ENCODE data around the gene CASQ2. TPM values are rescaled to one million over a fixed set of nuclear protein-coding genes. Genes with fewer than 3 reads are reported as not detected.

CASQ2 gene
- total RNA-seq, 1 donor from 2014 or later = 912 TPM

DNA sequence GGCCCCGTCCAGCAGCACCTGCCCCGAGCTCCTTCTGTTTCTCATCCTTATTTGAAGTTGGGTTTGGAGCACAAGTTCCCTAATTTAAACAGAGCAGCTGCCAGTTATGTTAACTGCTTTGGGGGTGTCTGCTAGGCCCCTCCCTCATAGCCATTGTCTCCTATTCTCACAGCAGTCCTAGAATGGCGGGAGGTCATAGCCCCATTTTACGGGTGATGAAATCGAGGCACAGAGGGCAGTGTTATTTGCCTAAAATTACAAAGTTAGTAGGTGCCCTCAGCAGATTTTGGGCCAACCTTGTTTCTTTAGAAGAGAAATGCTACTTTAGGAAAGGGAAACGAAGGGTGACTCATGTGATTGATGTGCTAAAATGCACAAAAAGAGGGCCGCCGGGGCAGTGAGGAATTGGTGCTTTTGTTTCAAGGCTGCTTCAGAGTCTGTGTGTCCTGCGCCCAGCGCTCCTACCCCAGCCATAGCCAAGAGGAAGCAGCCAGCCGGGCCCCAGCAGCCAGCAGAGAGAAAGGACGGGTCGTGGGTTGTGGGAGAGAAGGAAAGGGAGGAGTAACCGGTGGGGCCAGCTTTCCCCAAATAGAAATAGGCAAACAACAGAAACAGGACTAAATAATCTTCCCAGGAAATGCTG is 113.7 kb downstream of the CASQ2 start:
- DNase-seq (ENCODE audit: missing footprints) = no peak

DNA sequence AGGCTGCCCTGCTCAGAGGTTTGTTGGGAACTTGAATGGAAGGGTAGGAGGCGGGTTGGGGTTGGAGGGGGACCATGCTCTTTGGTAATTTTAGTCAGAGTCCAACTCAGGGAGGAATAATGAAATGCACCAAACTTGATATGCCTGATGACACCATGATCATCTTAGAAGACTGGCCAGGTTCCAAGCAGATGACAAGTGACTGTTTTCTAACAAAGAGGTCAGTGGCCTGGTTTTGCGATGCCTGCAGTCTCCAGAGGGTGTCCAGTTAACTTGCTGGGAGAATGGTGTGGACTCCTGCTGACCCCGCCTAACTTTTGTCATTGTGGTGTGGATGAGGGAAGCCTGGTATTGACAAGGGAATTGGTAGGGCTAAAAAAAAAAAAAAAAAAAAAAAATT is 114.4 kb downstream of the CASQ2 start:
- DNase-seq (ENCODE audit: missing footprints) (no peak), ATAC-seq (no peak)
- intact Hi-C loops (cut with DNase I) = no loop called here

More for the DNA sequence above, 113.7 kb downstream of the CASQ2 start:
- intact Hi-C loops (cut with DNase I) = no loop called here
- ATAC-seq = no peak

DNA sequence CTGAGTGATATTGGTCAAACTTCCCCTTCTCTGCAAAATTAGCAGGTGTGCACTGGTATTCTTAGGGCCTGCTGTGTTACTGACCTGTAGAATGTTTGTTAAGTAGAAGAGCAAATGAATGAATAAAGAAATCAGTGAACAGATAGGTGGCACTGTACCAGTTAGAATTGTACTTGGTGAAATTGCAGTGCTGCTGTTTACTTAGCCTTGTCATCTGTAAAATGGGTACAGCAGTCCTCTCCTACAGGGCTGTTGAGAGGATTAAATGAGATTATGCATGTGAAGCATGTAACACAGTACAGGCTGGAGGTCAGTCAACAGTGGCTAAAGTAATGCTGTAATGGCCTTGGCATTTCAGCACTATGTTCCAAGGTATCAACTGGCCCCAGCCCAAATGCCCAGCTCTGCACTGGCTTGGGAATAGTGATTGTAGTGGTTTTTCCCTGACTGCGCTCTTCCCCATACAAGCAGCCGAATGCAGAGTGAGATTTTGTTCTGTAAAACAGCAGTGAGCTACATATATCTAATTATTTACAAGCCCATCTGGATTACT is 116.2 kb downstream of the CASQ2 start:
- ATAC-seq (peak; percentile 48), DNase-seq (ENCODE audit: missing footprints) (no peak)
- intact Hi-C loops (cut with DNase I) = no loop called here

DNA sequence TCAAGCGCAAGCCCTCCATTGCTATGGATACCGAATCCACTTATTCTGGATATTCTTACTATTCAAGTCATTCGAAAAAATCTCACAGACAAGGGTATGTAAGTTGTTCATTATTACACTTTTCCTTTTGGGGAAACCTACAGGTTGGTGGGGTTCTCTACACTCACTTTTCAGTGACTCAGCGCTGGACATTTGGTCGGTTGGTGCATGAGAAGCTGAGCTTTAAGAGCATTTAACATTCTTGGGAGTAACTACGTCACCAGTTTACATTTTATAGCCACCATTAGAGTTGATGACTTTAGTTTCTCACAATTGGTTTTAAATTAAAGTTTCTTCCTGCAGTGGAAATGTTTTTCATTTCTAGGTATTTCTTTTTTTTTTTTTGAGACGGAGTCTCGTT is 117.1 kb downstream of the CASQ2 start:
- DNase-seq (ENCODE audit: missing footprints) = no peak
- ATAC-seq = no peak
- intact Hi-C loops (cut with DNase I) = no loop called here

DNA sequence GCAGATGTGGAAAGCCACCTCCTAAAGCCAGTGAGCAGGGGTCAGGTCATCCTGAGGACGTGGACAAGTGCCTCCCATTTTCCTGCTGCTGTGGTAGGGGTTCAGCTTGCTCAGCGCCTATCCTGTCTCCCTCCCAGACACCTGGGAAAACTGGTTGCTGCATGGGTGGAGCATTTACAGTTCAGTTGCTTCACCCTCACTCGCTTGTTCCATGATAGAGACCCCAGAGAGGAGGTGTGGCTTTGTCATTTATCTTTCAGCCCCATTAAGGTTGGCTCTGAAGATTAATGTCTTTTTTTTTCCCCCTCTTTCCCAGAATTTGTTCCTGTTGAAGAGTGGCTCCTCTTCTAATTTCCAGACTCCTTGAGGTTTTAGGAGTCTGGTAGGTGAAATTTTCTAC is 117.6 kb downstream of the CASQ2 start:
- ATAC-seq = no peak

More for the DNA sequence above, 117.6 kb downstream of the CASQ2 start:
- intact Hi-C loops (cut with DNase I) = no loop called here
- DNase-seq (ENCODE audit: missing footprints) = no peak

Other genes starting within 250 kb of the CASQ2 start
- 6.5 TPM for gene VANGL1, start 126.7 kb downstream of the CASQ2 start, total RNA-seq
- gene NHLH2, start 72.4 kb upstream of the CASQ2 start, total RNA-seq = not detected
- gene SLC22A15, start 207.8 kb upstream of the CASQ2 start, total RNA-seq = 10.3 TPM

Data from Right ventricle myocardium inferior (tissue), 1 donor.